HepG2 (cell line): ENCODE results near the gene CHKA. TPM values are rescaled to one million over a fixed set of nuclear protein-coding genes. Genes with fewer than 3 reads are reported as not detected.

ENCODE experiments used
- AKAP8 ChIP-seq: sonication (generic); formaldehyde crosslinking; IDR thresholded peaks from 2 replicates; pipeline ENCODE4 v1.5.1; 2020; ENCODE audit warnings: mild to moderate bottlenecking, missing genetic modification reagents
- ARID2 ChIP-seq: sonication (generic); formaldehyde crosslinking; IDR thresholded peaks from 2 replicates; pipeline ENCODE4 v1.8.1; 2022; ENCODE audit warnings: mild to moderate bottlenecking, missing genetic modification reagents, borderline replicate concordance
- FOXK1 ChIP-seq: sonication (generic); formaldehyde crosslinking; IDR thresholded peaks from 2 replicates; pipeline ENCODE4 v1.4.0; 2020; ENCODE audit warnings: low read depth, missing genetic modification reagents, borderline replicate concordance
- NFATC3 ChIP-seq: sonication (generic); formaldehyde crosslinking; IDR thresholded peaks from 2 replicates; pipeline ENCODE4 v1.5.1; 2020; ENCODE audit warnings: mild to moderate bottlenecking, missing genetic modification reagents
- RBM39 ChIP-seq: fragments of 200-400 bp; formaldehyde crosslinking; IDR thresholded peaks from one replicate; pipeline ENCODE4 v1.6.1; 2018; ENCODE audit warnings: antibody characterized with exemption, mild to moderate bottlenecking, low read depth, low read length; ENCODE audit not compliant: poor library complexity, severe bottlenecking
- SMAD1 ChIP-seq: sonication (generic); formaldehyde crosslinking; IDR thresholded peaks from 2 replicates; pipeline ENCODE4 v1.4.0; 2020; ENCODE audit warnings: missing genetic modification reagents, low read depth, mild to moderate bottlenecking, borderline replicate concordance
- TCF12 ChIP-seq, 2 experiments: fragments of 450-650 bp in 1 of 2; sonication (generic) in 1 of 2; formaldehyde crosslinking in 1 of 2; IDR thresholded peaks; 2 replicates each; pipeline versions ENCODE4 v1.6.1 to v1.8.0; 2017 to 2022; ENCODE audit warnings: antibody characterized with exemption in 1 of 2, mild to moderate bottlenecking in 1 of 2, missing genetic modification reagents in 1 of 2, moderate library complexity in 1 of 2
- TCF7 ChIP-seq: sonication (generic); IDR thresholded peaks from 2 replicates; pipeline ENCODE4 v1.6.1; 2016; ENCODE audit warnings: antibody characterized with exemption, low read depth
- ZNF589 ChIP-seq: sonication (generic); formaldehyde crosslinking; conservative IDR thresholded peaks from 2 replicates; pipeline ENCODE4 v1.8.0; 2022; ENCODE audit warnings: mild to moderate bottlenecking, moderate library complexity, missing genetic modification reagents
- ZNF781 ChIP-seq: sonication (generic); formaldehyde crosslinking; IDR thresholded peaks from 2 replicates; pipeline ENCODE4 v1.5.1; 2020; ENCODE audit warnings: borderline replicate concordance, mild to moderate bottlenecking, missing genetic modification reagents; ENCODE audit errors: not compliant biosample characterization
- ZNF792 ChIP-seq: IDR thresholded peaks from 2 replicates; pipeline ENCODE4 v1.6.1; 2016
- ZSCAN21 ChIP-seq: sonication (generic); formaldehyde crosslinking; IDR thresholded peaks from 2 replicates; pipeline ENCODE4 v1.8.0; 2022; ENCODE audit warnings: mild to moderate bottlenecking, missing genetic modification reagents, moderate library complexity, borderline replicate concordance
- polyA plus RNA-seq, 8 experiments: library from polyadenylated mRNA; depleted of rRNA in 3 of 8; stranded (reverse) in 7 of 8; unstranded in 1 of 8; fragments of >200 nt; fragmentation: Illumina TruSeq in 4 of 8; extraction: Trizol in 4 of 8; gene quantifications; 2 replicates each; pipeline versions ENCODE4 v1.2.1 to v1.2.3, GENCODE V29; 2011 to 2016; ENCODE audit warnings: low read depth in 4 of 8, missing spikeins in 1 of 8, mixed read lengths in 1 of 8; ENCODE audit not compliant: insufficient read depth in 1 of 8
- total RNA-seq, 5 experiments: library from RNA; depleted of rRNA; stranded (reverse); fragments of >200 nt; fragmentation: Illumina TruSeq; extraction: Trizol; gene quantifications; 2 replicates each; pipeline ENCODE4 v1.2.3, GENCODE V29; 2016; ENCODE audit warnings: low read depth in 1 of 5
- TF ChIP-seq, protein P1 (sequence below): IDR thresholded peaks from 2 replicates; pipeline ENCODE4 v1.6.1; 2016; ENCODE audit warnings: missing compliant biosample characterization, missing genetic modification reagents, borderline replicate concordance
- TF ChIP-seq, protein P2 (sequence below), 2 experiments: sonication (generic) in 1 of 2; formaldehyde crosslinking in 1 of 2; IDR thresholded peaks; 2 replicates each; pipeline versions ENCODE4 v1.5.1 to v1.6.1; 2011 to 2020; ENCODE audit warnings: borderline replicate concordance in 1 of 2, low read depth in 1 of 2, low read length in 1 of 2, mild to moderate bottlenecking in 1 of 2, missing genetic modification reagents in 1 of 2, moderate library complexity in 1 of 2
- TF ChIP-seq, protein P3 (sequence below): sonication (generic); formaldehyde crosslinking; IDR thresholded peaks from 2 replicates; pipeline ENCODE4 v1.4.0; 2020; ENCODE audit warnings: missing genetic modification reagents
- TF ChIP-seq, protein P4 (sequence below): sonication (generic); formaldehyde crosslinking; IDR thresholded peaks from 2 replicates; pipeline ENCODE4 v1.4.0; 2020; ENCODE audit warnings: mild to moderate bottlenecking, missing genetic modification reagents

Gene CHKA
- total and polyA plus RNA-seq, 2 of the 13 experiments (the other 11 are each of a cell fraction or from before 2014, with no cell fraction given): 71.6 to 92.7 TPM

DNA sequence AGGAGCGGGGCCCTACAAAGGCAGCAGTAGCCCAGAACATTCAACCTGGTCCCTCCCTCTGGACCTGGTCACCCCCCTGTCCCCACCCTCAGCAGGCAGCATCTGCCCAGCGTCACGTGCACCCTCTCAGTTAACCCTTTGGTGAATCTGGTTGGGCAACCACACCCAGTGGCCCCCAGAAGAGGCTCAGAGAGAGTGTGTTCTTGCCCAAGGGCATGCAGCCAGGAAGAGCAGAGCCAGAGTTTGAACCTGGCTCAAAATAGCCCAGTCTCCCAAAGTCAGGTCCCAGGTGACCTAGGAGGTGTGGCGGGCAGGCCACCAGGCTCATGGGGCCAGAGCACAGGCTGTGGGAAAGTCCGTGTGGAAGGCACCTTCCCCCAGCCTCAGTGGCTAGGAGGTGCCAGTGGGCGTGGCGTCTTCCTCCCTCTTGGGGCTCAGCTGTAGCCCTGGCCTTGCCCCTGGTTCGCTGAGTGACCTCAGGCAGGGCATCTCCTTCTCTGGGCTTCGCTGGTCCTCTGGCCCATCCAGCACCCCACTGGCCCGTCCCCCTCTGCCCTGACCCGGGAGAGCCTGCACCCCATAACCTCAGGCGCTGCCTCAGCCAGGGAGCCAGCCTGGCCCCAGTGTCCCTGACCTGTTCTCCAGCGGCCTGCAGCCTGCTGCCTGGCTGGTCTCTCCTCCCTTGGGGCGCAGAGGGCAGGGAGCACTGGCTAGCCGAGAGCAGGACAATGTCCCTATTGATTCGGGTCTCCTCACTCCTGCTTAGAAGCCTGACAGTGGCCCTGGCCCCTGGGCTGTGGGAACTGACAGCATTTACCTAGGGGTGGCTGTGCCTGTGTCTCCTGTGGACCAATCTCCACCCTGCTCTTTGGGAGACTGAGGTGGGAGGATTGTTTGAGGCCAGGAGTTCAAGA is 104.0 kb downstream of the CHKA start (continued):
- TF ChIP-seq ZNF792 (peak; percentile 37; the same call in 1 of the 2 replicates), AKAP8 (peak; percentile 82), ZSCAN21 (CRISPR knock-in tag) (peak; percentile 44; the same call in 1 of the 2 replicates), ARID2 (no peak), ZNF589 (CRISPR knock-in tag) (no peak; the same call in 1 of the 2 replicates), RBM39 (no peak), FOXK1 (CRISPR knock-in tag) (no peak), TCF7 (peak; percentile 24; the same call in 1 of the 2 replicates), NFATC3 (CRISPR knock-in tag) (no peak), SMAD1 (CRISPR knock-in tag) (no peak), TCF12 (IDR thresholded peaks at IDR 0.05) (no peak), TCF12 (CRISPR knock-in tag; IDR thresholded peaks at IDR 0.05) (0 out of 2 replicates have a peak, but pooled peaks have one; percentile 52), ZNF781 (CRISPR knock-in tag) (no peak)
- TF ChIP-seq, protein P1, sequence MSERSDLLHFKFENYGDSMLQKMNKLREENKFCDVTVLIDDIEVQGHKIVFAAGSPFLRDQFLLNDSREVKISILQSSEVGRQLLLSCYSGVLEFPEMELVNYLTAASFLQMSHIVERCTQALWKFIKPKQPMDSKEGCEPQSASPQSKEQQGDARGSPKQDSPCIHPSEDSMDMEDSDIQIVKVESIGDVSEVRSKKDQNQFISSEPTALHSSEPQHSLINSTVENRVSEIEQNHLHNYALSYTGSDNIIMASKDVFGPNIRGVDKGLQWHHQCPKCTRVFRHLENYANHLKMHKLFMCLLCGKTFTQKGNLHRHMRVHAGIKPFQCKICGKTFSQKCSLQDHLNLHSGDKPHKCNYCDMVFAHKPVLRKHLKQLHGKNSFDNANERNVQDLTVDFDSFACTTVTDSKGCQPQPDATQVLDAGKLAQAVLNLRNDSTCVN (CRISPR knock-in tag): peak; percentile 60; the same call in 1 of the 2 replicates
- TF ChIP-seq, protein P2, sequence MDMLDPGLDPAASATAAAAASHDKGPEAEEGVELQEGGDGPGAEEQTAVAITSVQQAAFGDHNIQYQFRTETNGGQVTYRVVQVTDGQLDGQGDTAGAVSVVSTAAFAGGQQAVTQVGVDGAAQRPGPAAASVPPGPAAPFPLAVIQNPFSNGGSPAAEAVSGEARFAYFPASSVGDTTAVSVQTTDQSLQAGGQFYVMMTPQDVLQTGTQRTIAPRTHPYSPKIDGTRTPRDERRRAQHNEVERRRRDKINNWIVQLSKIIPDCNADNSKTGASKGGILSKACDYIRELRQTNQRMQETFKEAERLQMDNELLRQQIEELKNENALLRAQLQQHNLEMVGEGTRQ (IDR thresholded peaks at IDR 0.05; ENCODE audit: low read depth, low read length): peak; percentile 21; the same call in 1 of the 2 replicates
- TF ChIP-seq, protein P2 (CRISPR knock-in tag; IDR thresholded peaks at IDR 0.05; ENCODE audit: borderline replicate concordance): peak; percentile 82
- TF ChIP-seq, protein P3, sequence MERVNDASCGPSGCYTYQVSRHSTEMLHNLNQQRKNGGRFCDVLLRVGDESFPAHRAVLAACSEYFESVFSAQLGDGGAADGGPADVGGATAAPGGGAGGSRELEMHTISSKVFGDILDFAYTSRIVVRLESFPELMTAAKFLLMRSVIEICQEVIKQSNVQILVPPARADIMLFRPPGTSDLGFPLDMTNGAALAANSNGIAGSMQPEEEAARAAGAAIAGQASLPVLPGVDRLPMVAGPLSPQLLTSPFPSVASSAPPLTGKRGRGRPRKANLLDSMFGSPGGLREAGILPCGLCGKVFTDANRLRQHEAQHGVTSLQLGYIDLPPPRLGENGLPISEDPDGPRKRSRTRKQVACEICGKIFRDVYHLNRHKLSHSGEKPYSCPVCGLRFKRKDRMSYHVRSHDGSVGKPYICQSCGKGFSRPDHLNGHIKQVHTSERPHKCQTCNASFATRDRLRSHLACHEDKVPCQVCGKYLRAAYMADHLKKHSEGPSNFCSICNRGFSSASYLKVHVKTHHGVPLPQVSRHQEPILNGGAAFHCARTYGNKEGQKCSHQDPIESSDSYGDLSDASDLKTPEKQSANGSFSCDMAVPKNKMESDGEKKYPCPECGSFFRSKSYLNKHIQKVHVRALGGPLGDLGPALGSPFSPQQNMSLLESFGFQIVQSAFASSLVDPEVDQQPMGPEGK (CRISPR knock-in tag): peak; percentile 96
- TF ChIP-seq, protein P4, sequence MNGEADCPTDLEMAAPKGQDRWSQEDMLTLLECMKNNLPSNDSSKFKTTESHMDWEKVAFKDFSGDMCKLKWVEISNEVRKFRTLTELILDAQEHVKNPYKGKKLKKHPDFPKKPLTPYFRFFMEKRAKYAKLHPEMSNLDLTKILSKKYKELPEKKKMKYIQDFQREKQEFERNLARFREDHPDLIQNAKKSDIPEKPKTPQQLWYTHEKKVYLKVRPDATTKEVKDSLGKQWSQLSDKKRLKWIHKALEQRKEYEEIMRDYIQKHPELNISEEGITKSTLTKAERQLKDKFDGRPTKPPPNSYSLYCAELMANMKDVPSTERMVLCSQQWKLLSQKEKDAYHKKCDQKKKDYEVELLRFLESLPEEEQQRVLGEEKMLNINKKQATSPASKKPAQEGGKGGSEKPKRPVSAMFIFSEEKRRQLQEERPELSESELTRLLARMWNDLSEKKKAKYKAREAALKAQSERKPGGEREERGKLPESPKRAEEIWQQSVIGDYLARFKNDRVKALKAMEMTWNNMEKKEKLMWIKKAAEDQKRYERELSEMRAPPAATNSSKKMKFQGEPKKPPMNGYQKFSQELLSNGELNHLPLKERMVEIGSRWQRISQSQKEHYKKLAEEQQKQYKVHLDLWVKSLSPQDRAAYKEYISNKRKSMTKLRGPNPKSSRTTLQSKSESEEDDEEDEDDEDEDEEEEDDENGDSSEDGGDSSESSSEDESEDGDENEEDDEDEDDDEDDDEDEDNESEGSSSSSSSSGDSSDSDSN (CRISPR knock-in tag): peak; percentile 95
